Measurements from ENCODE around the gene ZNF24.

GRCh38 chr18:35343488-35343935 is 708 bp downstream of the ZNF24 start:
- no peak for TF ChIP-seq POLR2A (IDR thresholded peaks at IDR 0.05; ENCODE audit: low read depth, low read length)
- TF ChIP-seq EP300 (IDR thresholded peaks at IDR 0.05; ENCODE audit: borderline replicate concordance in 1 of 2, control insufficient read depth in 1 of 2, low read depth in 2 of 2, low read length in 2 of 2): no peak
- no peak for TF ChIP-seq JUND (IDR thresholded peaks at IDR 0.05; ENCODE audit: low read depth, low read length)
- TF ChIP-seq POLR2AphosphoS2 (IDR thresholded peaks at IDR 0.05; ENCODE audit: low read depth, low read length): no peak
- no peak for TF ChIP-seq BACH1 (IDR thresholded peaks at IDR 0.05; ENCODE audit: borderline replicate concordance)
- TF ChIP-seq CTCF (IDR thresholded peaks at IDR 0.05 in 2 of 3, conservative IDR thresholded peaks at IDR 0.05 in 1 of 3; ENCODE audit: control insufficient read depth in 2 of 3, extremely low read depth in 1 of 3, insufficient read depth in 1 of 3, low read depth in 3 of 3, low read length in 3 of 3): no peak
- no peak for TF ChIP-seq EGR1 (IDR thresholded peaks at IDR 0.05; ENCODE audit: borderline replicate concordance in 1 of 2, low read depth in 2 of 2, low read length in 2 of 2)
